Neuronal stem cell (in vitro differentiated cells): Measurements from ENCODE around the gene HAUS8.
"Not testable (repeated sequence)": the region's sequence is repeated elsewhere in the genome, so short reads cannot be mapped to it uniquely, and the experiment has no call there.

Source experiments
- DNase-seq: peaks from one replicate; pipeline ENCODE4 v3.0.0-alpha.2; 2013; ENCODE audit warnings: low spot score
- H2AFZ ChIP-seq: one replicate; pipeline ENCODE4 v1.6.1; 2013; ENCODE audit warnings: mild to moderate bottlenecking, low read length, inconsistent platforms
- H2AK5ac ChIP-seq: 2 replicates; pipeline ENCODE4 v1.6.1; 2013; ENCODE audit warnings: low read depth, mild to moderate bottlenecking, inconsistent platforms, low read length, moderate library complexity, mixed read lengths
- H2BK120ac ChIP-seq: 2 replicates; pipeline ENCODE4 v1.6.1; 2013; ENCODE audit warnings: low read depth, mild to moderate bottlenecking, inconsistent platforms, low read length, moderate library complexity, mixed read lengths
- H2BK12ac ChIP-seq: one replicate; pipeline ENCODE4 v1.6.1; 2013; ENCODE audit warnings: low read length, inconsistent platforms
- H2BK15ac ChIP-seq: 2 replicates; pipeline ENCODE4 v1.6.1; 2013; ENCODE audit warnings: mild to moderate bottlenecking, low read length, inconsistent platforms, mixed read lengths
- H2BK5ac ChIP-seq: one replicate; pipeline ENCODE4 v1.6.1; 2013; ENCODE audit warnings: inconsistent platforms, mild to moderate bottlenecking, low read length, moderate library complexity
- H3K14ac ChIP-seq: one replicate; pipeline ENCODE4 v1.6.1; 2013; ENCODE audit warnings: low read length, inconsistent platforms
- H3K18ac ChIP-seq: 2 replicates; pipeline ENCODE4 v1.6.1; 2013; ENCODE audit warnings: low read length, inconsistent platforms
- H3K23ac ChIP-seq: 2 replicates; pipeline ENCODE4 v1.6.1; 2013; ENCODE audit warnings: low read depth, mild to moderate bottlenecking, mixed read lengths, low read length, inconsistent platforms; ENCODE audit not compliant: poor library complexity
- H3K27ac ChIP-seq: replicated peaks from 3 replicates; pipeline ENCODE4 v1.5.1; 2013; ENCODE audit warnings: low read length, inconsistent platforms
- H3K27me3 ChIP-seq, 3 experiments: 2 replicates each; pipeline ENCODE4 v1.6.1; 2013; ENCODE audit warnings: low read length in 3 of 3, mild to moderate bottlenecking in 2 of 3, inconsistent platforms in 1 of 3, low read depth in 1 of 3, mixed read lengths in 1 of 3, moderate library complexity in 1 of 3; ENCODE audit not compliant: control insufficient read depth in 3 of 3, insufficient read depth in 3 of 3
- H3K36me3 ChIP-seq, 2 donors: replicated peaks in 1 of 2; 2 replicates each; pipeline ENCODE4 v1.6.1; 2013; ENCODE audit warnings: low read length in 2 of 2; ENCODE audit not compliant: control insufficient read depth in 2 of 2, insufficient read depth in 2 of 2
- H3K4ac ChIP-seq: 2 replicates; pipeline ENCODE4 v1.6.1; 2013; ENCODE audit warnings: inconsistent platforms, mild to moderate bottlenecking, low read length, moderate library complexity
- H3K4me1 ChIP-seq, 2 donors: 1 replicate in 1 of 2; 2 replicates in 1 of 2; pipeline ENCODE4 v1.6.1; 2013; ENCODE audit warnings: low read length in 2 of 2, low read depth in 1 of 2; ENCODE audit not compliant: control insufficient read depth in 2 of 2, insufficient read depth in 1 of 2
- H3K4me2 ChIP-seq: one replicate; pipeline ENCODE4 v1.6.1; 2013; ENCODE audit warnings: mild to moderate bottlenecking, low read length, inconsistent platforms; ENCODE audit not compliant: insufficient read depth, poor library complexity, severe bottlenecking
- H3K4me3 ChIP-seq, 2 donors: 2 replicates each; pipeline ENCODE4 v1.5.1; 2013; ENCODE audit warnings: low read length in 2 of 2, mild to moderate bottlenecking in 2 of 2, inconsistent platforms in 1 of 2, moderate library complexity in 1 of 2
- H3K79me1 ChIP-seq: one replicate; pipeline ENCODE4 v1.6.1; 2013; ENCODE audit warnings: low read depth, mild to moderate bottlenecking, inconsistent platforms, low read length, moderate library complexity
- H3K9ac ChIP-seq: one replicate; pipeline ENCODE4 v1.6.1; 2013; ENCODE audit warnings: mild to moderate bottlenecking, low read depth, low read length, inconsistent platforms; ENCODE audit not compliant: poor library complexity
- H3K9me3 ChIP-seq, 2 donors: replicated peaks in 1 of 2; 2 replicates each; pipeline versions ENCODE3 to v1.6.1; 2013; ENCODE audit warnings: low read length in 2 of 2, mild to moderate bottlenecking in 2 of 2, inconsistent platforms in 1 of 2, low read depth in 1 of 2, mixed read lengths in 1 of 2, moderate library complexity in 1 of 2; ENCODE audit not compliant: control insufficient read depth in 2 of 2, insufficient read depth in 1 of 2
- H4K8ac ChIP-seq: one replicate; pipeline ENCODE4 v1.6.1; 2013; ENCODE audit warnings: low read depth, mild to moderate bottlenecking, inconsistent platforms, low read length, moderate library complexity
- H4K91ac ChIP-seq: one replicate; pipeline ENCODE4 v1.6.1; 2013; ENCODE audit warnings: low read length, low read depth, mild to moderate bottlenecking, inconsistent platforms; ENCODE audit not compliant: poor library complexity
- WGBS, 2 donors: extraction: QIAGEN DNeasy Blood & Tissue Kit; methylation state at CpG; one replicate each; pipeline ENCODE4 v1.1.7; 2013; ENCODE audit warnings: missing lambda C conversion rate in 2 of 2, mixed read lengths in 1 of 2; ENCODE audit not compliant: insufficient read length in 2 of 2, insufficient replicate concordance in 1 of 2; ENCODE audit errors: extremely low coverage in 2 of 2; 5-methylcytosine and 5-hydroxymethylcytosine counted together

The HAUS8 gene

DNA sequence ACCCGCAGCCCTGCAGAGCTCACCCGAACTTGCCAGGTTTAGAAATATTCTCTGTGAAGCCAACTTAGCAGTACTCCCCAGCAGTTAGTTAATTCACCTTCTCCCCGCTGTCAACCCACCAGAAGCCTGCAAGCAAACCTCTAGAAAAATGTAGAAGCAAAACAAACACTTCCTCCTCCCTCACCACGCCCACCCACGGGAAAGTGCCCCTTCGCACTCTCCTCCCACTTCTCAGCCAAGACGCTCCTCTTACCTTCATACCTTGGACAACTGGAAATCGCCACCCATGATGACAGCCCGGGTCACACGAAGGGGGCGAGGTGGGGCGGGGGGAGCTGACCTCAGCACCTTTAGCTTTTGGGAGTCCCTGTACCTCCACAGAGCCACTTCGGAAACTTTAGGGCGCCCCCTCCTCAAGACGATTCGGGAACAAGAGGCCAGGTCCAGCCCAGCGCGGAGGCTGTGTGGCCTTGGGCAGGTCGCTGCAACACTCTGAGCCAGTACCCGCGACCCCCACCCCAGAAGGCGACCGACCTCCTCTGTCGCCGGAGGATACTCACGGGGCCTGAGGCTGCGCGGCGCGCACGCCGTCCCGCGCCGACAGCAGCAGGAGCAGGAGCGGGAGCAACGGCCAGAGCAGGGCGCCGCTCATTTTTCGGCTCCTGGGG is 49.1 kb downstream of the HAUS8 start:
- Histone ChIP-seq H3K4me3 (peak overlapping the region; percentile 90 to 95), H2BK5ac (peak overlapping the region; percentile 76), H2BK12ac (peak overlapping the region; percentile 65), H2AFZ (peak overlapping the region; percentile 95), H3K9me3 (peaks cover 19 to 28% of the 10 kb centered on the region in 2 donors), H2BK120ac (no peak overlapping the region), H3K23ac (peak overlapping the region; percentile 46), H3K36me3 (peaks cover 0 to 3% of the 10 kb centered on the region in 2 donors), H3K9ac (peak overlapping the region; percentile 91), H4K8ac (no peak overlapping the region), H3K4ac (peak overlapping the region; percentile 39), H3K79me1 (peaks cover 9% of the 10 kb centered on the region), H2BK15ac (peak overlapping the region; percentile 84), H3K27me3 (peaks cover 0 to 6% (median 0%) of the 10 kb centered on the region in 3 experiments), H3K14ac (peak overlapping the region; percentile 95), H3K4me2 (peak overlapping the region; percentile 90), H4K91ac (no peak overlapping the region), H2AK5ac (peak overlapping the region; percentile 74), H3K27ac (no peak overlapping the region), H3K4me1 (peaks cover 4 to 9% of the 10 kb centered on the region in 2 donors), H3K18ac (peak overlapping the region; percentile 99)
- no CpG with 5 or more reads among the region's 40 CpGs for WGBS, 2 donors
- no peak for DNase-seq

DNA sequence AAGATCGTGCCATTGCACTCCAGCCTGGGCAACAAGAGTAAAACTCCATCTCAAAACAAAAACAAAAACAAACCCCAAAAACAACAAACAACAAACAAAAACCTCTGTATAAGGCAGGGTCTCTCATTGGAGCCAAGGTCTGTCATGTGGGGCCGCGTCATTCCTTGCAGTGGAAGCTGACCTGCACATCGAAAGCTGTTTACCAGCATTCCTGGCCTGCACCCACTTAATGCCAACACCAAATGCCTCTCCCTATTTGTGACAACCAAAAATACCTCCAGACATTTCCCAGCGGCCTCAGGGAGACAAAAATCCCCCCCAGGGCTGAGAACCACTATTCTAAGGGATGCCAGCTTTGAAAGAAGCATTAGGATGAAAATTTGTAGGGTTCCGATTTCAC is 49.9 kb downstream of the HAUS8 start:
- Histone ChIP-seq H2AFZ (peak overlapping the region; percentile 95), H3K9ac (no peak overlapping the region), H3K18ac (no peak overlapping the region), H2BK15ac (no peak overlapping the region), H3K9me3 (peaks cover 19 to 33% of the 10 kb centered on the region in 2 donors), H2AK5ac (no peak overlapping the region), H3K14ac (no peak overlapping the region), H3K27me3 (peaks cover 0 to 6% (median 0%) of the 10 kb centered on the region in 3 experiments), H4K91ac (no peak overlapping the region), H3K23ac (no peak overlapping the region), H3K27ac (no peak overlapping the region), H3K36me3 (peaks cover 0 to 3% of the 10 kb centered on the region in 2 donors), H3K4me2 (peak overlapping the region; percentile 90), H3K79me1 (peaks cover 9% of the 10 kb centered on the region), H2BK120ac (no peak overlapping the region), H3K4me3 (peak overlapping the region; percentile 90 to 95), H3K4ac (no peak overlapping the region), H4K8ac (no peak overlapping the region), H2BK5ac (no peak overlapping the region), H2BK12ac (no peak overlapping the region), H3K4me1 (peaks cover 4 to 9% of the 10 kb centered on the region in 2 donors)
- no peak for DNase-seq
- WGBS, 2 donors: no CpG with 5 or more reads among the region's 6 CpGs

DNA sequence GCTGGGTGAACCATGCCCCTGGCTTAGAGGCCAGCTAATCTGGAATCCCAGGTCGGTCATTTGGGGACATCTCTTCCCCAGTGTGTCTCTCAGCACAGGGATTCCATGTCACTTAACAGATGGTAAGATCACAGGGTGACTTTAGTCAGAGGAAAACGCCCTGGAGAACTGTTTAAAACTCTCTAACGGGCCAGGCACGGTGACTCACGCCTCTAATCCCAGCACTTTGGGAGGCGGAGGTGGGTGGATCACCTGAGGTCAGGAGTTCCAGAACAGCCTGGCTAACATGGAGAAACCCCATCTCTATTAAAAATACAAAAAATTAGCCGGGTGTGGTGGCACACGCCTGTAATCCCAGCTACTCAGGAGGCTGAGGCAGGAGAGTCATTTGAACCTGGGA is 50.3 kb downstream of the HAUS8 start:
- no CpG with 5 or more reads among the region's 8 CpGs for WGBS, 2 donors
- H3K14ac ChIP-seq, H4K91ac ChIP-seq, H3K36me3 ChIP-seq, H3K9ac ChIP-seq, H2AK5ac ChIP-seq, H3K27me3 ChIP-seq, H3K4ac ChIP-seq, H3K4me3 ChIP-seq, H3K27ac ChIP-seq, H3K79me1 ChIP-seq, H2BK120ac ChIP-seq, H4K8ac ChIP-seq, DNase-seq, H3K18ac ChIP-seq, H2BK5ac ChIP-seq, H3K4me2 ChIP-seq, H2AFZ ChIP-seq, H3K23ac ChIP-seq, H3K4me1 ChIP-seq, H2BK12ac ChIP-seq, H2BK15ac ChIP-seq: not testable (repeated sequence)
- H3K9me3 ChIP-seq: peaks cover 19 to 35% of the 10 kb centered on the region in 2 donors

DNA sequence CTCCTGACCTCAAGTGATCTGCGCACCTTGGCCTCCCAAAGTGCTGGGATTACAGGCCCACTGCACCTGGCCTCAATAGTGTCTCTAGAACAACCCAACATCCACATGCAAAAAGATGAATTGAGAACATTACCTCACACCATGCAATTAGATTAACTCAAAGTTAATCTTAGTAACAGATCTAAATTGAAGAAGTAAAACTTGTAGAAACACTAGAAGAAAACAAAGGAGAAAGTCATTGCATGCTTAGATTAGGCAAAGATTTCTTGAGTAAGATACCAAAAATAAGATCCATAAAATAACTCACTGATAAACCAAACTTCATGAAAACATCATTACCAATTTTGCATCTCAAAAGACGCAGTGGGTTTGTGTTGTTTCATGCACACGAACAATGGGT is 51.4 kb downstream of the HAUS8 start:
- WGBS, 2 donors: no CpG with 5 or more reads among the region's 3 CpGs
- no peak for DNase-seq
- no peak overlapping the region for H3K9ac ChIP-seq
- peaks cover 19 to 35% of the 10 kb centered on the region in 2 donors for H3K9me3 ChIP-seq
- no peak overlapping the region for H3K27ac ChIP-seq
- H2BK120ac ChIP-seq: no peak overlapping the region
- no peak overlapping the region for H3K18ac ChIP-seq
- no peak overlapping the region for H3K23ac ChIP-seq
- no peak overlapping the region for H3K4ac ChIP-seq
- H4K91ac ChIP-seq: no peak overlapping the region
- peaks cover 0 to 3% of the 10 kb centered on the region in 2 donors for H3K36me3 ChIP-seq
- no peak overlapping the region for H3K4me3 ChIP-seq
- H4K8ac ChIP-seq: no peak overlapping the region
- peaks cover 0 to 6% (median 0%) of the 10 kb centered on the region in 3 experiments for H3K27me3 ChIP-seq
- H3K14ac ChIP-seq: no peak overlapping the region
- H3K4me1 ChIP-seq: peaks cover 4 to 9% of the 10 kb centered on the region in 2 donors
- no peak overlapping the region for H2AK5ac ChIP-seq
- H3K79me1 ChIP-seq: peaks cover 9% of the 10 kb centered on the region
- no peak overlapping the region for H3K4me2 ChIP-seq
- no peak overlapping the region for H2BK15ac ChIP-seq
- H2BK5ac ChIP-seq: no peak overlapping the region
- no peak overlapping the region for H2BK12ac ChIP-seq
- no peak overlapping the region for H2AFZ ChIP-seq
